Activated naive CD8-positive, alpha-beta T cell treated with anti-CD3 and anti-CD28 coated beads for 36 hours (primary cell): Measurements from ENCODE around the gene KLK8. TPM values are rescaled to one million over a fixed set of nuclear protein-coding genes. Genes with fewer than 3 reads are reported as not detected.

Experiments used
- DNase-seq: peaks from one replicate; pipeline ENCODE4 v3.0.0; 2021
- H3K27ac Mint-ChIP-seq: one replicate; pipeline ENCODE4 v1.8.0; 2022; ENCODE audit warnings: mild to moderate bottlenecking, moderate library complexity, mixed read lengths
- H3K27me3 Mint-ChIP-seq: one replicate; pipeline ENCODE4 v1.8.0; 2022; ENCODE audit warnings: mild to moderate bottlenecking, mixed read lengths
- H3K36me3 Mint-ChIP-seq: one replicate; pipeline ENCODE4 v1.8.0; 2021; ENCODE audit warnings: mild to moderate bottlenecking, mixed read lengths
- H3K4me1 Mint-ChIP-seq: one replicate; pipeline ENCODE4 v1.8.0; 2021; ENCODE audit warnings: mixed read lengths
- H3K4me3 Mint-ChIP-seq: one replicate; pipeline ENCODE4 v1.8.0; 2022; ENCODE audit warnings: mild to moderate bottlenecking, moderate library complexity, mixed read lengths
- H3K9me3 Mint-ChIP-seq: one replicate; pipeline ENCODE4 v1.8.0; 2022; ENCODE audit warnings: mixed read lengths
- total RNA-seq, 2 experiments: library from RNA; stranded (reverse); gene quantifications; one replicate each; pipeline ENCODE4 v1.2.3, GENCODE V29; 2021

The KLK8 gene
- total RNA-seq, 2 experiments from 2014 or later, result not detected

GRCh38 chr19:51025401-51025800 is 24.0 kb upstream of the KLK8 start:
- no peaks in the 10 kb centered on the region for H3K9me3 Mint-ChIP-seq
- H3K27ac Mint-ChIP-seq, result no peak overlapping the region
- peaks cover 51% of the 10 kb centered on the region for H3K27me3 Mint-ChIP-seq
- H3K36me3 Mint-ChIP-seq, result no peaks in the 10 kb centered on the region
- DNase-seq, result no peak
- no peak overlapping the region for H3K4me3 Mint-ChIP-seq
- H3K4me1 Mint-ChIP-seq, result no peaks in the 10 kb centered on the region

- peaks cover 53% of the 10 kb centered on the region for H3K27me3 Mint-ChIP-seq
- H3K36me3 Mint-ChIP-seq, result no peaks in the 10 kb centered on the region
- DNase-seq, result no peak
- no peaks in the 10 kb centered on the region for H3K9me3 Mint-ChIP-seq
- no peak overlapping the region for H3K4me3 Mint-ChIP-seq
- H3K27ac Mint-ChIP-seq, result no peak overlapping the region
- H3K4me1 Mint-ChIP-seq, result peaks cover under 1% of the 10 kb centered on the region
Measured at GRCh38 chr19:51024924-51025323, 23.5 kb upstream of the KLK8 start.

- H3K9me3 Mint-ChIP-seq, result no peaks in the 10 kb centered on the region
- H3K27ac Mint-ChIP-seq, result no peak overlapping the region
Measured at GRCh38 chr19:51023946-51024345, 22.5 kb upstream of the KLK8 start.

GRCh38 chr19:51022526-51022925 is 21.1 kb upstream of the KLK8 start:
- DNase-seq, result no peak
- Mint-ChIP-seq H3K9me3 (peaks cover 2% of the 10 kb centered on the region), H3K4me1 (peaks cover 7% of the 10 kb centered on the region), H3K27me3 (peaks cover 68% of the 10 kb centered on the region), H3K36me3 (no peaks in the 10 kb centered on the region), H3K27ac (no peak overlapping the region), H3K4me3 (no peak overlapping the region)

More at GRCh38 chr19:51023946-51024345, 22.5 kb upstream of the KLK8 start:
- peaks cover 59% of the 10 kb centered on the region for H3K27me3 Mint-ChIP-seq
- DNase-seq, result no peak
- no peaks in the 10 kb centered on the region for H3K36me3 Mint-ChIP-seq
- H3K4me3 Mint-ChIP-seq, result no peak overlapping the region
- H3K4me1 Mint-ChIP-seq, result peaks cover 1% of the 10 kb centered on the region

- no peak overlapping the region for H3K4me3 Mint-ChIP-seq
- peaks cover 2% of the 10 kb centered on the region for H3K9me3 Mint-ChIP-seq
- no peak overlapping the region for H3K27ac Mint-ChIP-seq
- H3K4me1 Mint-ChIP-seq, result peaks cover 12% of the 10 kb centered on the region
- H3K36me3 Mint-ChIP-seq, result no peaks in the 10 kb centered on the region
- peaks cover 71% of the 10 kb centered on the region for H3K27me3 Mint-ChIP-seq
- no peak for DNase-seq
Measured at GRCh38 chr19:51020988-51021651, 19.7 kb upstream of the KLK8 start.

GRCh38 chr19:51019544-51019925 is 18.1 kb upstream of the KLK8 start, which contains the start of gene KLK10:
Gene KLK10 (minus strand): TSS chr19:51019709. CDS start chr19:51019130, 579 bp downstream.
- no peak within 1 kb of the TSS for H3K27ac Mint-ChIP-seq

GRCh38 chr19:51018745-51019543 is 17.5 kb upstream of the KLK8 start:
- H3K9me3 Mint-ChIP-seq, result peaks cover 2% of the 10 kb centered on the region
- H3K4me1 Mint-ChIP-seq, result peaks cover 12% of the 10 kb centered on the region
- no peak overlapping the region for H3K27ac Mint-ChIP-seq
- H3K4me3 Mint-ChIP-seq, result peak overlapping the region; percentile 61
- no peak for DNase-seq
- peaks cover 80% of the 10 kb centered on the region for H3K27me3 Mint-ChIP-seq
- H3K36me3 Mint-ChIP-seq, result no peaks in the 10 kb centered on the region

More at GRCh38 chr19:51019544-51019925, 18.1 kb upstream of the KLK8 start, which contains the start of gene KLK10:
- no peak for DNase-seq
- H3K4me1 Mint-ChIP-seq, result peaks cover 12% of the 10 kb centered on the region
- H3K36me3 Mint-ChIP-seq, result no peaks in the 10 kb centered on the region
- peaks cover 2% of the 10 kb centered on the region for H3K9me3 Mint-ChIP-seq
- H3K4me3 Mint-ChIP-seq, result peak within 1 kb of the TSS; percentile 61
- peaks cover 75% of the 10 kb centered on the region for H3K27me3 Mint-ChIP-seq

- DNase-seq, result peak; percentile 53
- H3K9me3 Mint-ChIP-seq, result peaks cover 2% of the 10 kb centered on the region
- peaks cover 12% of the 10 kb centered on the region for H3K4me1 Mint-ChIP-seq
- no peaks in the 10 kb centered on the region for H3K36me3 Mint-ChIP-seq
- H3K27ac Mint-ChIP-seq, result no peak overlapping the region
- peaks cover 82% of the 10 kb centered on the region for H3K27me3 Mint-ChIP-seq
- H3K4me3 Mint-ChIP-seq, result peak overlapping the region; percentile 42
Measured at GRCh38 chr19:51016798-51017683, 15.6 kb upstream of the KLK8 start.

GRCh38 chr19:51015691-51016267 is 14.4 kb upstream of the KLK8 start:
- Mint-ChIP-seq H3K9me3 (peaks cover 2% of the 10 kb centered on the region), H3K36me3 (no peaks in the 10 kb centered on the region), H3K27me3 (peaks cover 86% of the 10 kb centered on the region), H3K4me3 (no peak overlapping the region), H3K4me1 (peaks cover 12% of the 10 kb centered on the region), H3K27ac (no peak overlapping the region)
- DNase-seq, result no peak

- Mint-ChIP-seq H3K27me3 (peaks cover 87% of the 10 kb centered on the region), H3K36me3 (no peaks in the 10 kb centered on the region), H3K9me3 (peaks cover 2% of the 10 kb centered on the region), H3K4me1 (peaks cover 10% of the 10 kb centered on the region), H3K4me3 (no peak overlapping the region), H3K27ac (no peak overlapping the region)
- DNase-seq, result no peak
Measured at GRCh38 chr19:51014242-51014641, 12.8 kb upstream of the KLK8 start.

GRCh38 chr19:51012661-51013190 is 11.3 kb upstream of the KLK8 start:
- DNase-seq, result no peak
- Mint-ChIP-seq H3K36me3 (no peaks in the 10 kb centered on the region), H3K4me3 (no peak overlapping the region), H3K9me3 (no peaks in the 10 kb centered on the region), H3K27me3 (peaks cover 77% of the 10 kb centered on the region), H3K4me1 (peaks cover 5% of the 10 kb centered on the region), H3K27ac (no peak overlapping the region)

GRCh38 chr19:51010066-51010795 is 8.8 kb upstream of the KLK8 start:
- DNase-seq, result no peak
- Mint-ChIP-seq H3K9me3 (no peaks in the 10 kb centered on the region), H3K27ac (no peak overlapping the region), H3K4me3 (no peak overlapping the region), H3K27me3 (peaks cover 60% of the 10 kb centered on the region), H3K4me1 (no peaks in the 10 kb centered on the region), H3K36me3 (no peaks in the 10 kb centered on the region)

- H3K36me3 Mint-ChIP-seq, result no peaks in the 10 kb centered on the region
- H3K4me1 Mint-ChIP-seq, result no peaks in the 10 kb centered on the region
- peaks cover 51% of the 10 kb centered on the region for H3K27me3 Mint-ChIP-seq
- no peaks in the 10 kb centered on the region for H3K9me3 Mint-ChIP-seq
- H3K27ac Mint-ChIP-seq, result no peak overlapping the region
- no peak overlapping the region for H3K4me3 Mint-ChIP-seq
- DNase-seq, result no peak
Measured at GRCh38 chr19:51009061-51009891, 7.9 kb upstream of the KLK8 start.
